ENCODE data around the gene EGFL6.
A peak's percentile ranks its signal among the peaks of the same experiment; 100 is the strongest.

Gene EGFL6

DNA sequence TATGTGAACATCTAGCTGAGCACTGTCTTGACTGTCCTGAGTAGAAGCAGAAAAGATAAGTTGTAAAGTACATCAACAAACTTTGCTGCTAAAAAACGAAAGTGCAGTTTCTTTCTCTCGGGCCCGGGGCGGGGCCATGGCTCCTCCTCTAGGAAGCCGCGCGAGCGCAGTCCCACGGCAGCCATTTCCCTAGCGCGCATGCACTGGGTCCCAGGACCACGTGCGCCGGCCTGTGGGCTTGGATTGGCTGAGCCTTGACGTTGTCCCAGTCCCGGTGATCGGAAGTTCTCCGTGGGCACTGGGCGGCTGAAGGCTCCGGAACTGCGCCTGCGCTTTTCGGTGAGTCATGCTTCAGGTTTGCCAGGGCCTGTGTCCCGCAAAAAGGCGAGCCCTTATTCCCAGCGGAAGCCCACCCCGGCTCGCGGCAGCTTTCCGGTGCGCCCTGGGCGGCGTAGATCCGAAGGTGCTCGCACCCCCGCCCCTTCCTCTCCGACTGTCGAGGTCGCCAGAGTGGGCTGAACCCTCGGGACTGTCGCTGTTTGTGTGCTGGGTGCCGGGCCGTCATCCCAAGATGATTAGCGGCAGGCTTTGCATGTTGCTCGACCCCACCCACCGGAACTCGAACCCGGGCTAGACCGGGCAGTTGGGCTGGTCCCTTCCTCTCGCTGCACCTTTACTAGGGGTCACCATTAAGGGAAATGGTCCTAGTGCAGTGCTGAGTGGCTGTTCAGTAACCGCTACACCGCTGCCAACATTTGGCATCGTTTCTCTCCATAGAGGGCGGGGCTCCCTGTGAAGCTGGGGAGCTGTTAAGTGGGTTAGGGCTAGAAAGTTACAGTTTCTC, 83.7 kb downstream of the EGFL6 start, which contains the start of gene TCEANC:
TSS of gene TCEANC (plus strand) at position 292 of the 844 bp plus-strand sequence. CDS start 9,368 bp downstream, outside the sequence.
- Histone ChIP-seq H4K20me1 (ENCODE audit: insufficient read depth, low read length) (no peaks in the 10 kb centered on the region), H3K9ac (ENCODE audit: low read length) (peak within 1 kb of the TSS; percentile 83), H3K36me3 (replicated peaks; ENCODE audit: insufficient read depth, low read length) (no peaks in the 10 kb centered on the region), H3K4me2 (ENCODE audit: low read depth, low read length) (peak within 1 kb of the TSS; percentile 94), H2AFZ (ENCODE audit: low read length) (peak within 1 kb of the TSS; percentile 73), H3K27ac (ENCODE audit: low read length) (peak within 1 kb of the TSS; percentile 92), H3K4me1 (ENCODE audit: low read length) (peaks cover 7% of the 10 kb centered on the region; the same call in 1 of the 2 replicates), H3F3A (ENCODE audit: insufficient read depth, low read length) (peaks cover 9% of the 10 kb centered on the region; the same call in 1 of the 2 replicates), H3K27me3 (replicated peaks; ENCODE audit: insufficient read depth, low read length) (no peaks in the 10 kb centered on the region), H3K9me3 (replicated peaks; ENCODE audit: insufficient read depth, low read length) (no peaks in the 10 kb centered on the region), H3K4me3 (ENCODE audit: low read length) (peak within 1 kb of the TSS; percentile 79), H3K79me2 (ENCODE audit: low read length) (peaks cover 14% of the 10 kb centered on the region), H3K9me2 (replicated peaks; ENCODE audit: insufficient read depth, low read length) (no peaks in the 10 kb centered on the region)
- peak; percentile 96 for DNase-seq
- TF ChIP-seq, protein P1, sequence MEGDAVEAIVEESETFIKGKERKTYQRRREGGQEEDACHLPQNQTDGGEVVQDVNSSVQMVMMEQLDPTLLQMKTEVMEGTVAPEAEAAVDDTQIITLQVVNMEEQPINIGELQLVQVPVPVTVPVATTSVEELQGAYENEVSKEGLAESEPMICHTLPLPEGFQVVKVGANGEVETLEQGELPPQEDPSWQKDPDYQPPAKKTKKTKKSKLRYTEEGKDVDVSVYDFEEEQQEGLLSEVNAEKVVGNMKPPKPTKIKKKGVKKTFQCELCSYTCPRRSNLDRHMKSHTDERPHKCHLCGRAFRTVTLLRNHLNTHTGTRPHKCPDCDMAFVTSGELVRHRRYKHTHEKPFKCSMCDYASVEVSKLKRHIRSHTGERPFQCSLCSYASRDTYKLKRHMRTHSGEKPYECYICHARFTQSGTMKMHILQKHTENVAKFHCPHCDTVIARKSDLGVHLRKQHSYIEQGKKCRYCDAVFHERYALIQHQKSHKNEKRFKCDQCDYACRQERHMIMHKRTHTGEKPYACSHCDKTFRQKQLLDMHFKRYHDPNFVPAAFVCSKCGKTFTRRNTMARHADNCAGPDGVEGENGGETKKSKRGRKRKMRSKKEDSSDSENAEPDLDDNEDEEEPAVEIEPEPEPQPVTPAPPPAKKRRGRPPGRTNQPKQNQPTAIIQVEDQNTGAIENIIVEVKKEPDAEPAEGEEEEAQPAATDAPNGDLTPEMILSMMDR (IDR thresholded peaks at IDR 0.05; ENCODE audit: low read length), result no peak

DNA sequence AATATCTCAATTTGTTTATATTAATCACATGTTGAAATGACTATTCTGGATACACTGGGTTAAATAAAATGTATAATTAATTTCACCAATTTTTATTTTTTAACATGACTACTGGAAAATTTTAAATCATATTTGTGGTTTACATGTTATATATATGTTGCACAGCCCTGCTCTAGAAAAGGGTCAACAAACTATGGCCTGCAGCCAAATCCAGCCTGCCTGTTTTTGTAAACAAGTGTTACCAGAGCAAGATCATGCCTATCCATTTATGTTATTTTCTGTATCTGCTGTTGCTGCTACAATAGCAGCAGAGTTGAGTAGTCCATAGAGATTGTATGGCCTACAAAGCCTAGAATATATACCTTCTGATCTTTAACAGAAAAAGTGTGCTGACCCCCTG, 84.7 kb downstream of the EGFL6 start:
- no peaks in the 10 kb centered on the region for H4K20me1 ChIP-seq (ENCODE audit: insufficient read depth, low read length)
- TF ChIP-seq EZH2phosphoT487 (IDR thresholded peaks at IDR 0.05; ENCODE audit: low read length) (no peak), EZH2 (optimal IDR thresholded peaks at IDR 0.05; ENCODE audit: low read depth, low read length) (no peak)
- TF ChIP-seq, protein P1 (IDR thresholded peaks at IDR 0.05; ENCODE audit: low read length), result no peak
- peak overlapping the region; percentile 72 for H3K4me2 ChIP-seq (ENCODE audit: low read depth, low read length)
- H3K36me3 ChIP-seq (replicated peaks; ENCODE audit: insufficient read depth, low read length), result no peaks in the 10 kb centered on the region
- peak overlapping the region; percentile 92; the same call in 1 of the 2 replicates for H3K27ac ChIP-seq (ENCODE audit: low read length)
- H2AFZ ChIP-seq (ENCODE audit: low read length), result no peak overlapping the region
- peaks cover 14% of the 10 kb centered on the region for H3K79me2 ChIP-seq (ENCODE audit: low read length)
- peak overlapping the region; percentile 79 for H3K4me3 ChIP-seq (ENCODE audit: low read length)
- H3K9me3 ChIP-seq (replicated peaks; ENCODE audit: insufficient read depth, low read length), result no peaks in the 10 kb centered on the region
- peaks cover 10% of the 10 kb centered on the region for H3K4me1 ChIP-seq (ENCODE audit: low read length)
- no peaks in the 10 kb centered on the region for H3K9me2 ChIP-seq (replicated peaks; ENCODE audit: insufficient read depth, low read length)
- peak overlapping the region; percentile 83; the same call in 1 of the 2 replicates for H3K9ac ChIP-seq (ENCODE audit: low read length)
- no peaks in the 10 kb centered on the region for H3K27me3 ChIP-seq (replicated peaks; ENCODE audit: insufficient read depth, low read length)
- H3F3A ChIP-seq (ENCODE audit: insufficient read depth, low read length), result peaks cover 9% of the 10 kb centered on the region; the same call in 1 of the 2 replicates
- no peak for DNase-seq

DNA sequence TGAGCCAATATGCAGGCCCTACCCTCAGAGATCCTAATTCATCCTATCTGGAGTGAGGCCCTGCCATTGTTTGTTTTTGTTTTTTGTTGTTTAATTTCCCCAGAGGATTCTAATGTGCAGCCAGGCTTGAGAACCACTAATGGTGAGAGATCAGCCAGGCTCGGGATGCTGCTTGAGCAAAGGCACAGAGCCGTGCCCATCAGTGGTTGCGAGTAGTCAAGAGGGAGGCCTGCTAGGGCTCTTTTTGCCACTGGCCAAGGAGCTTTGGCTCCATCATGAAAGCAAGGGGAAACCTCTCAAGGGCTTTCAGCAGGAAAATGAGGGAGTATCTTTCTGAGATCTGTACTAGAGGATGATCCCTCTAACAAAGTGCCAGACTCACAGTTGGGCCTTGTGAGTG, 86.3 kb downstream of the EGFL6 start:
- Histone ChIP-seq H3K27ac (ENCODE audit: low read length) (no peak overlapping the region), H3K9me2 (replicated peaks; ENCODE audit: insufficient read depth, low read length) (no peaks in the 10 kb centered on the region), H3K79me2 (ENCODE audit: low read length) (peaks cover 14% of the 10 kb centered on the region), H3K27me3 (replicated peaks; ENCODE audit: insufficient read depth, low read length) (no peaks in the 10 kb centered on the region), H3K9ac (ENCODE audit: low read length) (no peak overlapping the region), H3K4me2 (ENCODE audit: low read depth, low read length) (no peak overlapping the region), H3K4me1 (ENCODE audit: low read length) (peaks cover 11% of the 10 kb centered on the region), H3K9me3 (replicated peaks; ENCODE audit: insufficient read depth, low read length) (no peaks in the 10 kb centered on the region), H3K4me3 (ENCODE audit: low read length) (no peak overlapping the region), H2AFZ (ENCODE audit: low read length) (no peak overlapping the region), H4K20me1 (ENCODE audit: insufficient read depth, low read length) (no peaks in the 10 kb centered on the region), H3K36me3 (replicated peaks; ENCODE audit: insufficient read depth, low read length) (no peaks in the 10 kb centered on the region), H3F3A (ENCODE audit: insufficient read depth, low read length) (peaks cover 9% of the 10 kb centered on the region; the same call in 1 of the 2 replicates)
- no peak for TF ChIP-seq EZH2 (optimal IDR thresholded peaks at IDR 0.05; ENCODE audit: low read depth, low read length)
- no peak for TF ChIP-seq EZH2phosphoT487 (IDR thresholded peaks at IDR 0.05; ENCODE audit: low read length)
- TF ChIP-seq, protein P1 (IDR thresholded peaks at IDR 0.05; ENCODE audit: low read length), result no peak
- DNase-seq, result no peak

Data from MM.1S (cell line).